Endodermal cell (in vitro differentiated cells): ENCODE results near the gene LRP6. TPM values are rescaled to one million over a fixed set of nuclear protein-coding genes. Genes with fewer than 3 reads are reported as not detected.
A peak's percentile ranks its signal among the peaks of the same experiment; 100 is the strongest.
"Not testable (repeated sequence)": the region's sequence is repeated elsewhere in the genome, so short reads cannot be mapped to it uniquely, and the experiment has no call there.

Source experiments
- DNase-seq: peaks from one replicate; pipeline ENCODE4 v3.0.0-alpha.2; 2017
- H3K27ac ChIP-seq: 2 replicates; pipeline ENCODE4 v1.5.1; 2013; ENCODE audit warnings: mild to moderate bottlenecking, low read depth, low read length, moderate library complexity
- H3K27me3 ChIP-seq: 2 replicates; pipeline ENCODE4 v1.6.1; 2013; ENCODE audit warnings: mild to moderate bottlenecking, low read length, moderate library complexity; ENCODE audit not compliant: insufficient read depth, control insufficient read depth, poor library complexity, severe bottlenecking
- H3K36me3 ChIP-seq: 2 replicates; pipeline ENCODE4 v1.7.0; 2013; ENCODE audit warnings: mild to moderate bottlenecking, low read length, moderate library complexity; ENCODE audit not compliant: control insufficient read depth, insufficient read depth
- H3K4me1 ChIP-seq: one replicate; pipeline ENCODE4 v1.7.0; 2013; ENCODE audit warnings: low read length; ENCODE audit not compliant: control insufficient read depth, insufficient read depth
- H3K4me3 ChIP-seq: 2 replicates; pipeline ENCODE4 v1.5.1; 2013; ENCODE audit warnings: mild to moderate bottlenecking, low read length, moderate library complexity
- H3K9ac ChIP-seq: 2 replicates; pipeline ENCODE4 v1.6.1; 2013; ENCODE audit warnings: mild to moderate bottlenecking, low read length, moderate library complexity; ENCODE audit not compliant: poor library complexity, severe bottlenecking; ENCODE audit errors: extremely low read depth
- H3K9me3 ChIP-seq: 2 replicates; pipeline ENCODE4 v1.6.1; 2013; ENCODE audit warnings: mild to moderate bottlenecking, low read length, moderate library complexity; ENCODE audit not compliant: control insufficient read depth
- H3K27ac Mint-ChIP-seq: 2 replicates; pipeline ENCODE4 v1.8.0; 2020; ENCODE audit warnings: mixed read lengths
- H3K27me3 Mint-ChIP-seq: 2 replicates; pipeline ENCODE4 v1.8.0; 2021; ENCODE audit warnings: mild to moderate bottlenecking, mixed read lengths; ENCODE audit not compliant: insufficient read depth
- H3K36me3 Mint-ChIP-seq: 2 replicates; pipeline ENCODE4 v1.8.0; 2020; ENCODE audit warnings: low read depth, mixed read lengths
- H3K4me1 Mint-ChIP-seq: 2 replicates; pipeline ENCODE4 v1.8.0; 2020; ENCODE audit warnings: mixed read lengths
- H3K4me3 Mint-ChIP-seq: 2 replicates; pipeline ENCODE4 v1.8.0; 2020; ENCODE audit warnings: mild to moderate bottlenecking, moderate library complexity, mixed read lengths
- H3K9me3 Mint-ChIP-seq: 2 replicates; pipeline ENCODE4 v1.8.0; 2020; ENCODE audit warnings: mild to moderate bottlenecking, mixed read lengths
- WGBS, 2 experiments: methylation state at CpG; one replicate each; pipeline versions ENCODE4 v1.1.5 to v1.1.7; 2013; ENCODE audit warnings: missing lambda C conversion rate in 2 of 2, mixed read lengths in 1 of 2; ENCODE audit not compliant: insufficient coverage in 1 of 2, insufficient read length in 1 of 2; 5-methylcytosine and 5-hydroxymethylcytosine counted together
- long read RNA-seq, 4 experiments: library from polyadenylated mRNA in 2 of 4; library from RNA in 1 of 4; library from capped mRNA in 1 of 4; stranded (forward) in 3 of 4; unstranded in 1 of 4; transcript quantifications; one replicate each; pipeline ENCODE4 v2.0.0, GENCODE V29; 2020 to 2021; ENCODE audit warnings: inconsistent platforms in 1 of 4
- polyA plus RNA-seq, 2 experiments: library from polyadenylated mRNA; stranded (reverse); fragments of 50-300 nt; gene quantifications; one replicate each; pipeline ENCODE4 v1.2.3, GENCODE V29; 2013
- total RNA-seq, 2 donors: library from RNA; stranded (reverse); fragmentation: NEBNext Ultra II Directional in 1 of 2; extraction: Animal tissue kit (Norgen Biotek cat#: 25700) in 1 of 2; gene quantifications; 2 replicates in 1 of 2; 3 replicates in 1 of 2; pipeline ENCODE4 v1.2.1, GENCODE V29; 2021
- TF ChIP-seq, protein P1 (sequence below): fragments of 200-600 bp; sonication (generic); conservative IDR thresholded peaks from 2 replicates; pipeline ENCODE4 v1.5.0; 2021; ENCODE audit warnings: antibody characterized with exemption, mild to moderate bottlenecking

The LRP6 gene
- total RNA-seq = 100 to 1,000 TPM; 109 to 182 TPM
- polyA plus RNA-seq (2013, experiment 1 of 2) = 34.5 TPM
- 33.8 TPM for polyA plus RNA-seq (2013, experiment 2 of 2)
- long read RNA-seq, experiment 1, full-length matches to known transcripts = 2 of 24 reads
- long read RNA-seq, experiment 1, partial matches to known transcripts = 3 of 24 reads
- long read RNA-seq, experiment 1, other reads (novel, unspliced or antisense) = 19 of 24 reads
- long read RNA-seq, experiment 2, full-length matches to known transcripts = 6 of 38 reads
- long read RNA-seq, experiment 2, partial matches to known transcripts = 9 of 38 reads
- long read RNA-seq, experiment 2, other reads (novel, unspliced or antisense) = 23 of 38 reads
- long read RNA-seq, experiment 3, full-length matches to known transcripts = 19 of 48 reads
- long read RNA-seq, experiment 3, partial matches to known transcripts = 17 of 48 reads
- long read RNA-seq, experiment 3, other reads (novel, unspliced or antisense) = 12 of 48 reads
- long read RNA-seq, experiment 4, partial matches to known transcripts = 3 of 4 reads
- long read RNA-seq, experiment 4, other reads (novel, unspliced or antisense) = 1 of 4 reads

DNA sequence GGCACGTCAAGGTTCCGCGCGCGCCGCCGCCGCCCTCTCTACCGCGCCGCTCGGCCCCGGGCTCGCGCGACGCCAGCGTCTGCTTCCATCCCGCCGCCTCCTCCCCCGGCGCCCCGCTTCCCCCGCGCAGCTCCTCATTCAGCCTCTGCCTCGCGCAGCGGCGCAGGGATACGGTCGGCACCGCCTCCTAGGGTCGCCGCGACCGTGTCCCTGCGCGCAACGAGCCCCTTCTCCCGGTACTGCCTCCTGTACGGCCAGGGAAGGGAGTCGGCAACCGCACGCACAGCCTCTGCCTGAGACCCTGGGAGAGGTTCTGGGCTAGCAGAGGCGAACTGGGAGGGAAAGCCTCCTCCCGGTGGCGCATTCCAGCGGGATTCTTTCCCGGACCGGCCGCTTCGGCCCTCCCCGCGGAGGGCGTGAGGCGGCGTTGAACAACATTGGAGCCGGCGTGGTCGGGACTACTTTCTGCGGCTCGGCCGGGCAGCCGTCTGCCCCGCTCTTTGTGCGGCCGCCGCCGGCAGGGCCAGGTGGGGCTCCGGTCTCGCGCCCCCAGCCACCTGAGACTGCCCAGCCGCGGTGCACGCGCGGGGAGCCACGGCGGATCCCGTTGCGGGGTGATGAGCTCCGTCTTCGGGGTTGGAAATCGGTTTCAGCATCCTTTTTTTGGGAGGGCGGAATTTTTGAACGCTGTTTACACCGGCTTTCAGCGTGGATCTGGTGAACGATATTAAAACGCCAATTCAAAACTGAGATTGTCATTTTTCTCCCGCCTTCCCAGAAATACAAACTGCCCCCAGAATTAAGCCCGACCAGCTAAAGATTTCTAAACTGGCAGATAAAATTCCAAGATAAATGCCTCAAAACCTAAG is at the start of gene LRP6:
Gene LRP6 (minus strand): TSS at position 172 of the 869 bp plus-strand sequence. CDS start 309 bp downstream, outside the sequence.
- WGBS, 2 experiments = 0% methylated on average over 51 to 92 of the region's 92 CpGs
- Mint-ChIP-seq H3K36me3 (peaks cover 20% of the 10 kb centered on the region), H3K4me3 (peak within 1 kb of the TSS; percentile 92), H3K9me3 (peaks cover 17% of the 10 kb centered on the region), H3K27ac (peak within 1 kb of the TSS; percentile 100), H3K27me3 (no peaks in the 10 kb centered on the region), H3K4me1 (peaks cover 24% of the 10 kb centered on the region)
- Histone ChIP-seq H3K9me3 (no peaks in the 10 kb centered on the region), H3K4me3 (peak within 1 kb of the TSS; percentile 98), H3K9ac (peak within 1 kb of the TSS; percentile 100), H3K27ac (peak within 1 kb of the TSS; percentile 100), H3K4me1 (peaks cover 4% of the 10 kb centered on the region), H3K27me3 (no peaks in the 10 kb centered on the region), H3K36me3 (no peaks in the 10 kb centered on the region)
- DNase-seq = peak; percentile 98
- TF ChIP-seq, protein P1, sequence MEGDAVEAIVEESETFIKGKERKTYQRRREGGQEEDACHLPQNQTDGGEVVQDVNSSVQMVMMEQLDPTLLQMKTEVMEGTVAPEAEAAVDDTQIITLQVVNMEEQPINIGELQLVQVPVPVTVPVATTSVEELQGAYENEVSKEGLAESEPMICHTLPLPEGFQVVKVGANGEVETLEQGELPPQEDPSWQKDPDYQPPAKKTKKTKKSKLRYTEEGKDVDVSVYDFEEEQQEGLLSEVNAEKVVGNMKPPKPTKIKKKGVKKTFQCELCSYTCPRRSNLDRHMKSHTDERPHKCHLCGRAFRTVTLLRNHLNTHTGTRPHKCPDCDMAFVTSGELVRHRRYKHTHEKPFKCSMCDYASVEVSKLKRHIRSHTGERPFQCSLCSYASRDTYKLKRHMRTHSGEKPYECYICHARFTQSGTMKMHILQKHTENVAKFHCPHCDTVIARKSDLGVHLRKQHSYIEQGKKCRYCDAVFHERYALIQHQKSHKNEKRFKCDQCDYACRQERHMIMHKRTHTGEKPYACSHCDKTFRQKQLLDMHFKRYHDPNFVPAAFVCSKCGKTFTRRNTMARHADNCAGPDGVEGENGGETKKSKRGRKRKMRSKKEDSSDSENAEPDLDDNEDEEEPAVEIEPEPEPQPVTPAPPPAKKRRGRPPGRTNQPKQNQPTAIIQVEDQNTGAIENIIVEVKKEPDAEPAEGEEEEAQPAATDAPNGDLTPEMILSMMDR = peak; percentile 28

DNA sequence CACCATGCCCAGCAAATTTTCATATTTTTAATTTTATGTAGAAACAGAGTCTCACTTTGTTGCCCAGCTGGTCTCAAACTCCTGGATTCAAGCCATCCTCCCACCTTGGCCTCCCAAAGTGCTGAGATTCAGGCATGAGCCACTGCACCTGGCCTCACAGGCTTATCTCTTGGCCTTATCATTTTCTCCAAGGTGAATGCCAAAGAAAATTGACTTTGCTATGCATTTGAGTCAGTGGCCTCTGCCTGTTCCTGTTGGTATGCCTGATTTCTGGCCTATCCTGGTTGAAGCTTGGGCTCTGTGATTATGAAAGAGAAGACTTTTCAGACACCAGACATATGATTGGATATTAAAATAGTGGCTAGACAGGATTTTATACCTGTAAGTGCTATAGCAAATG is 49.0 kb upstream of the LRP6 start:
- Mint-ChIP-seq H3K4me1 (peaks cover 17% of the 10 kb centered on the region), H3K27ac (no peak overlapping the region), H3K27me3 (no peaks in the 10 kb centered on the region), H3K4me3 (no peak overlapping the region), H3K9me3 (peaks cover 2% of the 10 kb centered on the region), H3K36me3 (peaks cover 2% of the 10 kb centered on the region)
- H3K27ac ChIP-seq = no peak overlapping the region
- no peaks in the 10 kb centered on the region for H3K4me1 ChIP-seq
- H3K4me3 ChIP-seq = no peak overlapping the region
- no peak overlapping the region for H3K9ac ChIP-seq
- no peaks in the 10 kb centered on the region for H3K36me3 ChIP-seq
- TF ChIP-seq, protein P1 = no peak
- no peak for DNase-seq
- no peaks in the 10 kb centered on the region for H3K27me3 ChIP-seq
- H3K9me3 ChIP-seq = no peaks in the 10 kb centered on the region

DNA sequence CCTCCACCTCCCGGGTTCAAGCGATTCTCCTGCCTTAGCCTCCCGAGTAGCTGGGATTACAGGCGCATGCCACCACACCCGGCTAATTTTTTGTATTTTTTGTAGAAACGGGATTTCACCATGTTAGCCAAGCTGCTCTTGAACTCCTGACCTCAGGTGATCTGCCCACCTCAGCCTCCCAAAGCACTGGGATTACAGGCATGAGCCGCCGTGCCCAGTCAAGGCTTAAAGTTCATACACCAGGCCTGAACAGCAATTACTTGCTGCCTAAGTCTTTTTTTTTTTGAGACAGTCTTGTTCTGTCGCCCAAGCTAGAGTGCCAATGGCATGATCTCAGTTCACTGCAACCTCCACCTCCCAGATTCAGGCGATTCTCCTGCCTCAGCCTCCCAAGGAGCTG is 43.9 kb upstream of the LRP6 start:
- not testable (repeated sequence) for H3K4me1 Mint-ChIP-seq, H3K9me3 ChIP-seq, H3K36me3 ChIP-seq, H3K4me1 ChIP-seq, H3K27me3 ChIP-seq, H3K4me3 ChIP-seq, H3K27ac ChIP-seq, H3K9me3 Mint-ChIP-seq, H3K4me3 Mint-ChIP-seq, H3K9ac ChIP-seq, H3K27ac Mint-ChIP-seq, DNase-seq, H3K27me3 Mint-ChIP-seq, H3K36me3 Mint-ChIP-seq
- 84 to 87% methylated on average over 9 to 10 of the region's 10 CpGs for WGBS, 2 experiments
